HFFc6 (cell line): ENCODE data around the gene TAL1. TPM values are rescaled to one million over a fixed set of nuclear protein-coding genes. Genes with fewer than 3 reads are reported as not detected.

Experiments used
- DNase-seq: peaks from one replicate; pipeline ENCODE4 v3.0.0-alpha.2; 2018
- H3K27ac Mint-ChIP-seq: 2 replicates; pipeline ENCODE4 v1.8.0; 2020; ENCODE audit warnings: mild to moderate bottlenecking, mixed read lengths
- H3K27me3 Mint-ChIP-seq: 2 replicates; pipeline ENCODE4 v1.8.0; 2021; ENCODE audit warnings: mild to moderate bottlenecking, moderate library complexity, mixed read lengths; ENCODE audit not compliant: insufficient read depth
- H3K36me3 Mint-ChIP-seq: 2 replicates; pipeline ENCODE4 v1.8.0; 2021; ENCODE audit warnings: low read depth, mixed read lengths
- H3K4me1 Mint-ChIP-seq: 2 replicates; pipeline ENCODE4 v1.8.0; 2020; ENCODE audit warnings: low read depth, mixed read lengths
- H3K4me3 Mint-ChIP-seq: 2 replicates; pipeline ENCODE4 v1.8.0; 2020; ENCODE audit warnings: mild to moderate bottlenecking, moderate library complexity, mixed read lengths
- H3K9me3 Mint-ChIP-seq: 2 replicates; pipeline ENCODE4 v1.8.0; 2020; ENCODE audit warnings: mild to moderate bottlenecking, mixed read lengths
- CTCF ChIP-seq: fragments of 200-600 bp; sonication (generic); IDR thresholded peaks from 2 replicates; pipeline ENCODE4 v1.5.0; 2021; ENCODE audit warnings: antibody characterized with exemption, mild to moderate bottlenecking
- total RNA-seq, 6 experiments: library from RNA; stranded (reverse); fragmentation: NEBNext Ultra II Directional; extraction: Animal tissue kit (Norgen Biotek cat#: 25700); gene quantifications; 2 replicates in 1 of 6; 3 replicates in 5 of 6; pipeline ENCODE4 v1.2.3, GENCODE V29; 2021

The TAL1 gene
- total RNA-seq, 6 experiments from 2014 or later: not detected

GRCh38 chr1:47257224-47257623, 25.2 kb upstream of the TAL1 start:
- DNase-seq: no peak
- H3K27ac Mint-ChIP-seq: no peak overlapping the region
- no peaks in the 10 kb centered on the region for H3K9me3 Mint-ChIP-seq
- TF ChIP-seq CTCF: no peak
- no peak overlapping the region for H3K4me3 Mint-ChIP-seq
- no peaks in the 10 kb centered on the region; the same call in 1 of the 2 replicates for H3K27me3 Mint-ChIP-seq
- H3K36me3 Mint-ChIP-seq: peaks cover 4% of the 10 kb centered on the region
- H3K4me1 Mint-ChIP-seq: peaks cover 4% of the 10 kb centered on the region; the same call in 1 of the 2 replicates

GRCh38 chr1:47252795-47253194, 20.8 kb upstream of the TAL1 start:
- Mint-ChIP-seq H3K4me3 (no peak overlapping the region), H3K36me3 (peaks cover 14% of the 10 kb centered on the region), H3K9me3 (no peaks in the 10 kb centered on the region), H3K27ac (no peak overlapping the region), H3K4me1 (peaks cover 4% of the 10 kb centered on the region; the same call in 1 of the 2 replicates), H3K27me3 (no peaks in the 10 kb centered on the region; the same call in 1 of the 2 replicates)
- no peak for DNase-seq
- no peak for TF ChIP-seq CTCF

GRCh38 chr1:47252369-47252768, 20.3 kb upstream of the TAL1 start:
- TF ChIP-seq CTCF: no peak
- Mint-ChIP-seq H3K27ac (no peak overlapping the region), H3K9me3 (no peaks in the 10 kb centered on the region), H3K4me1 (peaks cover 4% of the 10 kb centered on the region; the same call in 1 of the 2 replicates), H3K27me3 (no peaks in the 10 kb centered on the region; the same call in 1 of the 2 replicates), H3K36me3 (peaks cover 14% of the 10 kb centered on the region), H3K4me3 (no peak overlapping the region)
- DNase-seq: no peak

GRCh38 chr1:47249755-47250154, 17.7 kb upstream of the TAL1 start:
- Mint-ChIP-seq H3K4me1 (peaks cover 4% of the 10 kb centered on the region; the same call in 1 of the 2 replicates), H3K36me3 (peaks cover 9% of the 10 kb centered on the region), H3K27ac (no peak overlapping the region), H3K4me3 (no peak overlapping the region), H3K9me3 (no peaks in the 10 kb centered on the region), H3K27me3 (no peaks in the 10 kb centered on the region; the same call in none of the 2 replicates)
- TF ChIP-seq CTCF: no peak
- DNase-seq: no peak

- DNase-seq: no peak
- peaks cover 3% of the 10 kb centered on the region; the same call in 1 of the 2 replicates for H3K36me3 Mint-ChIP-seq
- peaks cover 10% of the 10 kb centered on the region for H3K27me3 Mint-ChIP-seq
- H3K4me3 Mint-ChIP-seq: no peak overlapping the region
- H3K27ac Mint-ChIP-seq: no peak overlapping the region
- H3K4me1 Mint-ChIP-seq: peaks cover 2% of the 10 kb centered on the region; the same call in 1 of the 2 replicates
- no peak for TF ChIP-seq CTCF
- H3K9me3 Mint-ChIP-seq: no peaks in the 10 kb centered on the region
Observed at GRCh38 chr1:47244339-47244862, 12.4 kb upstream of the TAL1 start.
